Measurements from ENCODE around the gene ARHGAP15.

DNA sequence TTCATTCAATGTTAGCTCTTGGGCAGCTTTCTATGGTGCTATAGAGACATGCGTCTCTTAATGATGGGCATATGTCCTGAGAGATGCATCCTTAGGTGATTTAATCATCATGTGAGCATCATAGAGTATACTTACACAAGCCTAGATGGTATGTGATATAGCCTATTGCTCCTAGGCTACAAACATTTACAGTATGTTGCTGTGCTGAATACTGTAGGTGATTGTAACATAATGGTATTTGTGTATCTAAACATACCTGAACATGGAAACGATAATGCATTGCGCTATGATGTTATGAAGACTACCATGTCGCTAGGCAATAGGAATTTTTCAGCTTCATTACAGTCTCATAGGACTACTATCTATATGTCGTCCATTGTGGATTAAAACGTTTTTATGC lies 89.4 kb downstream of the ARHGAP15 start:
- TF ChIP-seq, protein P1, sequence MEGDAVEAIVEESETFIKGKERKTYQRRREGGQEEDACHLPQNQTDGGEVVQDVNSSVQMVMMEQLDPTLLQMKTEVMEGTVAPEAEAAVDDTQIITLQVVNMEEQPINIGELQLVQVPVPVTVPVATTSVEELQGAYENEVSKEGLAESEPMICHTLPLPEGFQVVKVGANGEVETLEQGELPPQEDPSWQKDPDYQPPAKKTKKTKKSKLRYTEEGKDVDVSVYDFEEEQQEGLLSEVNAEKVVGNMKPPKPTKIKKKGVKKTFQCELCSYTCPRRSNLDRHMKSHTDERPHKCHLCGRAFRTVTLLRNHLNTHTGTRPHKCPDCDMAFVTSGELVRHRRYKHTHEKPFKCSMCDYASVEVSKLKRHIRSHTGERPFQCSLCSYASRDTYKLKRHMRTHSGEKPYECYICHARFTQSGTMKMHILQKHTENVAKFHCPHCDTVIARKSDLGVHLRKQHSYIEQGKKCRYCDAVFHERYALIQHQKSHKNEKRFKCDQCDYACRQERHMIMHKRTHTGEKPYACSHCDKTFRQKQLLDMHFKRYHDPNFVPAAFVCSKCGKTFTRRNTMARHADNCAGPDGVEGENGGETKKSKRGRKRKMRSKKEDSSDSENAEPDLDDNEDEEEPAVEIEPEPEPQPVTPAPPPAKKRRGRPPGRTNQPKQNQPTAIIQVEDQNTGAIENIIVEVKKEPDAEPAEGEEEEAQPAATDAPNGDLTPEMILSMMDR (IDR thresholded peaks at IDR 0.05), result no peak
- no peak for TF ChIP-seq POLR2A (IDR thresholded peaks at IDR 0.05)
